Muscle layer of duodenum (tissue), 2 donors: ENCODE results near the gene CMTM8.

ENCODE experiments used
- H3K27ac ChIP-seq: one replicate; pipeline ENCODE4 v1.7.0; 2013; ENCODE audit warnings: mild to moderate bottlenecking, low read length
- H3K27me3 ChIP-seq: one replicate; pipeline ENCODE4 v1.7.0; 2013; ENCODE audit warnings: low read depth, mild to moderate bottlenecking, control low read depth, low read length
- H3K36me3 ChIP-seq, 2 donors: one replicate each; pipeline ENCODE4 v1.7.0; 2013; ENCODE audit warnings: low read length in 2 of 2, control low read depth in 1 of 2, mild to moderate bottlenecking in 1 of 2; ENCODE audit not compliant: insufficient read depth in 2 of 2, control insufficient read depth in 1 of 2
- H3K4me1 ChIP-seq, 2 donors: one replicate each; pipeline ENCODE4 v1.7.0; 2013; ENCODE audit warnings: low read length in 2 of 2, mild to moderate bottlenecking in 2 of 2, control low read depth in 1 of 2, moderate library complexity in 1 of 2; ENCODE audit not compliant: insufficient read depth in 2 of 2, control insufficient read depth in 1 of 2
- H3K4me3 ChIP-seq, 2 donors: one replicate each; pipeline ENCODE4 v1.7.0; 2013; ENCODE audit warnings: low read length in 2 of 2, low read depth in 1 of 2, mild to moderate bottlenecking in 1 of 2
- H3K9me3 ChIP-seq, 2 donors: one replicate each; pipeline ENCODE4 v1.7.0; 2013; ENCODE audit warnings: low read length in 2 of 2, control low read depth in 1 of 2, mild to moderate bottlenecking in 1 of 2; ENCODE audit not compliant: control insufficient read depth in 1 of 2
- donor health status: healthy.

CMTM8 gene

DNA sequence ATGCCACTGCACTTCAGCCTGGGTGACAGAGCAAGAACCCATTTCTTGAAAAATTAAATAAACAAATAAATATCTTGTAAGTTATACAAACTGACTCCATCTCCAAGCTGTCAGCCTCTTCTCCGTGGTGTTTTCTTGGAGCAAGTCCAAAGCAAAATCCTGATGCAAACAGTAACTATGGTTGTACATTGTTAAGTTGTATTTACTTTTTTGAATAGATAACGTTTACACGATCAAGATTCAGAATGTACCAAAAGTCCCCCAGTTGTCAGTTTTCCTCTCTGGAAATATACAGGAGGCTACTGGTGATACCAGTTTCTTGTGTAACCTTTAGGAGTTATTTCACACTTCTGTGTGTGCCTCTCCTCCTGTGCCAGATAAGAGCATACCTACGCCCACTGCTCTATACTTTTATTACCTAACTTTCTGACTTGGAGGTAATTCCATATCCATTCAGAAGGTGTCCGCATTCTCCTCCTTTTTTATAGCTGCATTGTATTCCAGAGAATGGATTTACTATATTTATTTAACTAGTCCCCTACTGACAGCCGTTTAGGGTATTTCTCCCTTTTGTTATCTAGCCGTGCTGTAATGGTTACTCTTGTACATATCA, 167.3 kb downstream of the CMTM8 start:
- Histone ChIP-seq H3K4me1 (peaks cover 5 to 14% of the 10 kb centered on the region in 2 donors), H3K4me3 (no peak overlapping the region), H3K36me3 (no peaks in the 10 kb centered on the region), H3K27me3 (no peaks in the 10 kb centered on the region), H3K27ac (no peak overlapping the region), H3K9me3 (no peaks in the 10 kb centered on the region)

DNA sequence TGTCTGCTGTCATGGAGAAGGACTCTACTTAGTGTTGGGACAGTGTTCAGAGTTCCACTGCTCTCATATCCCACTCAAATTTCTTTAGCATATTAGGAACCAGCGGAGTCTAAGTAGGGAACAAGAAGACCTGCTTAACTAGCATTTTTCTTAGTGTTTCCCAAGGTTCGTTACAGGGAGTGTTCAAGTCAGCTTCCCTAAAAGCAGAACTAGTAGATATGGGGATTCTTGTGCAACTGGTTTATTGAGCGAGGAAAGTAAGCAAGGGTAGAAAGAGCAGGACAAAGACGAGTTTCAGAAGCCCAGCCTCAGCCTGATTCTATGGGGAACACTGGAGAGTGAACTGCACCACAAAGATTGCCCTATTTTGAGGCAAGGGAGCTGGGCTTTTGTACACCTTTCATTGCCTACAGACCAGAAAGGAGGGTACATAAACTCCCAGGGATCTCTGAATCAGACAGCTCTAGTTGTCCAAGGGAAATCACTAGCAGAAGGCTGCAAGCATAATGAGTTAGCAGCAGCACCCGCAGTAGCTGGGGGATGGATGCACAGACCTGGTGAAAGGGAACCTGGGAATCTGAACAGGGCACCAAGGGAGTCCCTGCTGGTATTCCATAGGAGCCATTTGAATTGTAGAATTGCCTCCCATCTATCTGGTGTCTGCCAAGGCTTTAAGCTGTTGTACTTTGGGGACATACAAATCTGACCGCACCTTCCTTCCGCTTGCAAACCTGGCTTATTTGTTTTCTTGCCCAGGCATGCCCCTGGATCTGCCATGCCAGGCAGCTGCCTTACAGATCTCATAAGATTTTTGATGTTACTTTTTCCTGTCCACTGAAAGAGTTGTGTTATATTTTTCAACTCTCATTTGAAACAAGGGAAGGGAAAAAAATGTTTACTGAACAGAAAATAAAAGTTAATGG, 168.3 kb downstream of the CMTM8 start:
- H3K27ac ChIP-seq = peak overlapping the region; percentile 41
- peaks cover 0 to 9% of the 10 kb centered on the region in 2 donors for H3K4me1 ChIP-seq

DNA sequence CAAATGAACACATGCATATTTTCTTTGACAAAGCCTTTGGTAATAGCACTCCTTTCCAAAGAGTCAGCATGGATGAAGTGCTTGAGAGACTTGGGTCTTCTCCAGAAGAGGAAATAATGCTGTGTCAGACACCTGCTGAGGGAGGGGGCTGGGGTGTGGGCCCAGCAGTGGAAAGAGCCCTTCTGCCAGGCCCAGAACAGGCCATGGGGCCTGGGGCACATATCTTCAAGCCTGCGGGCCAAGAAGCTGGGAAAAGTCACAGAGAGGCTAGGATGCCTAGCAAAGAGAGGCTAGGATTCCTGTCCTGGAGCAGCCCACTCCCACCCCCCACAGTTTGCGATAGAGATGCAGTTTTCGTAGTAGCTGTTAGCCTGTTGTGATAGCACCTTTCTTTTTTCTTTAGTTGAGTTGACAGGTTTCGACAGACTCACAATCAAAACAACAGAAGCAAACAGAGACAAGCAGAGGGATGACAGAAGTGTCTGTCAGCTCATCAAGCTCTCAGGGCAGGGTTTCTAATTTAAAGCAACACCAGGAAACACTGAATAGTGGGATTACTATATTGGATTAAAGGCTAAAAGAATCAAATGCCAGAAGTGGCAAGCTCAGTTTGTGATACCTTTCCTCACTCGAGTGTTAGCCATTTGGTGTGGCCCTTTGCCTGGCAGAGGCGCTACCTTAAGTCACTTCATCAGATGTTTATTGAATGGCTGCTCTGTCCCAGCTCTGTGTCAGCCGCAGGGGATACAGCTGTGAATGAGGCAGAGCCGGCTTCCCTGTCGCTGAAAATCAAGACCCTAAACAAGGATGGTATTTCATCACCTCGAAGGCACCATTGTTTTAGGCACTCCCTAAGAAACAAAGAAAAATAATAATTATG, 172.1 kb downstream of the CMTM8 start:
- H3K36me3 ChIP-seq = no peaks in the 10 kb centered on the region
- no peak overlapping the region for H3K4me3 ChIP-seq
- H3K27me3 ChIP-seq = no peaks in the 10 kb centered on the region
- no peaks in the 10 kb centered on the region for H3K4me1 ChIP-seq
- no peak overlapping the region for H3K27ac ChIP-seq
- H3K9me3 ChIP-seq = no peaks in the 10 kb centered on the region

More for the DNA sequence above, 168.3 kb downstream of the CMTM8 start:
- H3K27me3 ChIP-seq = no peaks in the 10 kb centered on the region
- no peaks in the 10 kb centered on the region for H3K36me3 ChIP-seq
- no peaks in the 10 kb centered on the region for H3K9me3 ChIP-seq
- H3K4me3 ChIP-seq = no peak overlapping the region

DNA sequence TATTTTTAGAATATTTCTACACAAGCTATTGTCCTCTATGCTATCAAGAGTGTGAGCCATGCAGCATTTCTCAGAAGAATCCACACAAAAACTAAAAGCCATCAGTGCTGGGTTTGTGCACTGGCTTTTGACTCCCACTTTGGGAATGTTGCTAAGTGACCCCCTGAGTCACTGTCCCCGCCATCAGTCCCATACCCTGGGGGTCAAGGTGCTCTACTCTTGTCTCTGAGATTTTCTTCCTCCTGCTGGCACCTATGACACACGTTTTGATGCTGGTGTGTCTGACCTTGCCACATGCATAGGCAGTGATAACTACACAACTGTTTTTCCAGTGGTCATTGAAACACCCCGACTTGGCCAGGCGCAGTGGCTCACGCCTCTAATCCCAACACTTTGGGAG, 173.0 kb downstream of the CMTM8 start:
- Histone ChIP-seq H3K4me3 (no peak overlapping the region), H3K27ac (no peak overlapping the region), H3K36me3 (no peaks in the 10 kb centered on the region), H3K27me3 (no peaks in the 10 kb centered on the region), H3K4me1 (no peaks in the 10 kb centered on the region), H3K9me3 (no peaks in the 10 kb centered on the region)

DNA sequence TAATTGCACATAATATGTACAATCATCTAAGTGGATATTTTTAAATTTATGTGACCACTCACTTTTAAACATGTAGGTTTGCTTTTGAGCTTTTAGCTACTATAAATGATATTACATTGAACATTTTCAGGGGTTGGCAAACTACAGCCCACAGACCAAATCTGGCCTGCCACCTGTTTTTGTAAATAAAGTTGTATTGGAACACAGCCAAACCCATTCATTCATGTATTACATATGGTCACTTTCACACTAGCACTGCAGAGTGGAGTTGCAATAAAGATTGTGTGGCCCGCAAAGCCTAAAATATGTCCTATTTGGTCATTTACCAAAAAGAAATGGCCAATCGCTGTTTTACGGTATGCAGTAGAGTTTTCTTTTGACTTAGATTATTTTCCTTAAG, 174.4 kb downstream of the CMTM8 start:
- Histone ChIP-seq H3K4me1 (no peaks in the 10 kb centered on the region), H3K27ac (no peak overlapping the region), H3K36me3 (no peaks in the 10 kb centered on the region), H3K9me3 (no peaks in the 10 kb centered on the region), H3K27me3 (no peaks in the 10 kb centered on the region), H3K4me3 (no peak overlapping the region)

DNA sequence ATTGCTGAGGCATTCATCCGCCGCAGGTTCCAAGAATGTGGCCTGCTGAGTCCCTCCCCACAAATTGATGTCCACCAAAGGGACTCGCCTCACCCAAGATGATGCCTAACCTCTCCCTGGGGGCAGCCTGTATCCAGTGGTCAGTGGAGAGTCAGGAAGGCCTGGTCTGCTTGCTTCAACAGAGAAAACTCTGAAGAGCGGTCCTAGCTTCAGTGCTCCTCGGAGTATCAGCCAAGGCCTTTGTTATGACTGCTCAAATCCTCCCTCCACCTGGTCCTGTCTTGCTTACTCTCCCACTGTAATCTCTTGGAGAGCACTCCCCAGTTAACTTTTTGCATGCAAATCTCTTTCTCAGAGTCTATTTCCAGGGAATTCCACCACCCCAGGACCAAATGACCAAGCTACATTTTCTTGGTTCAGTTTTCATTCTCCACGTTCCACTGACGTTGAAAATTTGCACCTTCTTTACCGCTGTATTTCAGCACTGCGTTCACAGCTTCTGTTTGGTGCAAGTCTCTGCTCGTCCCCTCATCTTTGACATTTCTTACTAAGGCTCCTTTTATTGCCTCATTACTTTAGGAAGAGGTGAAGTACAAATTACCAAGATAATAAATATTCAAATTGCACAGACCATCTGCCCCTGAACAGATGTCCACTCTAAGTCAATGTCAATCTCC, 175.5 kb downstream of the CMTM8 start:
- Histone ChIP-seq H3K4me1 (no peaks in the 10 kb centered on the region), H3K27me3 (no peaks in the 10 kb centered on the region), H3K27ac (no peak overlapping the region), H3K36me3 (no peaks in the 10 kb centered on the region), H3K9me3 (no peaks in the 10 kb centered on the region), H3K4me3 (no peak overlapping the region)

DNA sequence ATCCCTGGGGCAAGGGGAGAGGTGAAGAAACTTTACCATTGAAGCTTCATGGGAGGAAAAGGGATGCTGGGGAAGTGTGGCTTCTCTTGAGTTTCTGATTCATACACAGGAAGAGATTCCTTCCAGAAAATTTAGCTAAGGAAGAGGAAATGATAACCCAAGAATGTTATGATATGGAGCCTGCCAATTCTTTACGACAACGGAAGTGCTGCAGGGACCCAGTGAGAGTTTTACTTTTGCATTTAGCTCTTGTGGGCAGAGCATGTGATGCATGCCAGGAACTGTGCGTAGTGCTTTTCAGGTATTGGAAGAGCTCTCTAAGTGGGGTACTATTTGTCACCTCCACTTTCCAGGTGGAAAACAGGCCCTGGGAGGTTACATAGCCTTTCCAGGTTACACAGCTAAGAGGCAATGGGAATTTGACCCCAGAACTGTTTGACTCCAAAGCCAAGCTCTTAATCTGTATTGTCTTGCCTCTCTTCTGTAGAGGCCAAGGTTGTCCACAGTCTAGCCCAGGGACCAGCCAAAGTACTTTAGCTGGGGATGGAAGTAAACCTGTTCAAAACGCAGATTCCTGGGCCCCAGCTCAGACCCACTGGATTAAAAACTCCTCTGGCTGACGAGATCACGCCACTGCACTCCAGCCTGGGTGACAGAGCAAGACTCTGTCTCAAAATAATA, 176.2 kb downstream of the CMTM8 start:
- no peaks in the 10 kb centered on the region for H3K4me1 ChIP-seq
- no peak overlapping the region for H3K27ac ChIP-seq
- no peaks in the 10 kb centered on the region for H3K9me3 ChIP-seq
- no peaks in the 10 kb centered on the region for H3K36me3 ChIP-seq
- no peaks in the 10 kb centered on the region for H3K27me3 ChIP-seq
- H3K4me3 ChIP-seq = no peak overlapping the region

DNA sequence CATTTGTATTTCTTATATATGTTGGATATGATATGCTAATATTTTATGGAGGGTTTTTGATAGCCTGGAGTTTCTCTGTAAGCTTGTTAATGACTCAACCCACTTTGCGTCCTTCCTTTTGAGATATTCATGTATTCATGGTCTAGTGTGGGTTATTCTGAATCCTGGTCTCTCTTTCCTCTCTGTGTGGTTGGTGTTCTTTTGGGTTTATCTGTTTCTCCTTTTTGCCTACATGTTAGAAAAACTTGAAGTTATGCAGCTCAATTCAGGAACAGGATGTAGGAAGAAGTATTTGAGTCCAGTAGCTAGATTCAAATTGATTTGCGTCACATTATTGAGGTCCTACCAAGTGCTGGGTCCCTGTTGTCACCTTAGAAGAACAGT, 181.3 kb downstream of the CMTM8 start:
- no peaks in the 10 kb centered on the region for H3K9me3 ChIP-seq
- H3K27me3 ChIP-seq = no peaks in the 10 kb centered on the region
- peak overlapping the region; percentile 29 for H3K27ac ChIP-seq
- peaks cover 17 to 24% of the 10 kb centered on the region in 2 donors for H3K4me1 ChIP-seq
- H3K36me3 ChIP-seq = no peaks in the 10 kb centered on the region
- no peak overlapping the region for H3K4me3 ChIP-seq
